Prostate gland (tissue), 2 donors: ENCODE data around the gene SFTPD.

ENCODE experiments used
- POLR2A ChIP-seq: fragments of 450-650 bp; IDR thresholded peaks from one replicate; pipeline ENCODE4 v1.6.1; 2016; ENCODE audit warnings: antibody characterized with exemption, mild to moderate bottlenecking
- POLR2AphosphoS5 ChIP-seq: sonication (generic); formaldehyde crosslinking; IDR thresholded peaks from one replicate; pipeline ENCODE4 v1.6.1; 2017; ENCODE audit warnings: antibody characterized with exemption
- TF ChIP-seq, protein P1 (sequence below), 4 experiments: fragments of 200-600 bp in 2 of 4; fragments of 450-650 bp in 2 of 4; sonication (generic) in 2 of 4; IDR thresholded peaks; 1 replicate in 3 of 4; 2 replicates in 1 of 4; pipeline ENCODE4 v1.5.1; 2016 to 2019; ENCODE audit warnings: antibody characterized with exemption in 4 of 4, mild to moderate bottlenecking in 2 of 4, moderate library complexity in 2 of 4

DNA sequence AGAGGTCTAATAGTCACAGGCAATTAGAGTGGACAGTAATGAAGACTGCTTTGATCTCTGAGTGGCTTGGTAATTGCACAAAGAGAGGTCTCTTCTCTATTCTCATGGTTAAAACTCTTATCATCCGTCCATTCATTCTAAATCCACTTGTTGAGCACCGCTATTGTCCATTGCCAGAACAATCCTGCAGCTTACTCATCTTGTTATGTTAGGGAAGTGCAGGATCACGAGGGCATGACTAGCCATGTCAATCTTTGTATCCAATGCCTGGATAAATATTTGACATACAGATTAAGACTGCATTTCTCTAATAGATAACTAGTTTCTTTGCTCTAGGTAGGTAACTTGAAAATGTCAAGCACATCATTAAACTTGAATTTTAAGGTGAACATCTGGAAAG, 14.9 kb downstream of the SFTPD start:
- TF ChIP-seq, protein P1, sequence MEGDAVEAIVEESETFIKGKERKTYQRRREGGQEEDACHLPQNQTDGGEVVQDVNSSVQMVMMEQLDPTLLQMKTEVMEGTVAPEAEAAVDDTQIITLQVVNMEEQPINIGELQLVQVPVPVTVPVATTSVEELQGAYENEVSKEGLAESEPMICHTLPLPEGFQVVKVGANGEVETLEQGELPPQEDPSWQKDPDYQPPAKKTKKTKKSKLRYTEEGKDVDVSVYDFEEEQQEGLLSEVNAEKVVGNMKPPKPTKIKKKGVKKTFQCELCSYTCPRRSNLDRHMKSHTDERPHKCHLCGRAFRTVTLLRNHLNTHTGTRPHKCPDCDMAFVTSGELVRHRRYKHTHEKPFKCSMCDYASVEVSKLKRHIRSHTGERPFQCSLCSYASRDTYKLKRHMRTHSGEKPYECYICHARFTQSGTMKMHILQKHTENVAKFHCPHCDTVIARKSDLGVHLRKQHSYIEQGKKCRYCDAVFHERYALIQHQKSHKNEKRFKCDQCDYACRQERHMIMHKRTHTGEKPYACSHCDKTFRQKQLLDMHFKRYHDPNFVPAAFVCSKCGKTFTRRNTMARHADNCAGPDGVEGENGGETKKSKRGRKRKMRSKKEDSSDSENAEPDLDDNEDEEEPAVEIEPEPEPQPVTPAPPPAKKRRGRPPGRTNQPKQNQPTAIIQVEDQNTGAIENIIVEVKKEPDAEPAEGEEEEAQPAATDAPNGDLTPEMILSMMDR (IDR thresholded peaks at IDR 0.05): no peak
- TF ChIP-seq POLR2A (no peak), POLR2AphosphoS5 (no peak)
